Skeletal muscle satellite cell (primary cell): ENCODE data around the gene ZNF343.
A peak's percentile ranks its signal among the peaks of the same experiment; 100 is the strongest.
"Not testable (repeated sequence)": the region's sequence is repeated elsewhere in the genome, so short reads cannot be mapped to it uniquely, and the experiment has no call there.

Experiments used
- H3K27me3 ChIP-seq: 2 replicates; pipeline ENCODE4 v1.7.0; 2013; ENCODE audit warnings: low read length; ENCODE audit not compliant: control insufficient read depth, insufficient read depth
- H3K36me3 ChIP-seq: 2 replicates; pipeline ENCODE4 v1.7.0; 2013; ENCODE audit warnings: mild to moderate bottlenecking, control low read depth, low read length; ENCODE audit not compliant: insufficient read depth
- H3K4me1 ChIP-seq: 2 replicates; pipeline ENCODE4 v1.7.0; 2013; ENCODE audit warnings: low read length; ENCODE audit not compliant: control insufficient read depth, insufficient read depth
- H3K4me2 ChIP-seq: 2 replicates; pipeline ENCODE4 v1.7.0; 2013; ENCODE audit warnings: mild to moderate bottlenecking, low read length
- H3K4me3 ChIP-seq: 2 replicates; pipeline ENCODE4 v1.7.0; 2013; ENCODE audit warnings: low read length
- H3K9ac ChIP-seq: 2 replicates; pipeline ENCODE4 v1.7.0; 2013; ENCODE audit warnings: mild to moderate bottlenecking, low read depth, low read length, moderate library complexity
- H3K9me3 ChIP-seq: replicated peaks from 2 replicates; pipeline ENCODE4 v1.7.0; 2013; ENCODE audit warnings: mild to moderate bottlenecking, control low read depth, low read length

The ZNF343 gene

GRCh38 chr20:2519115-2519809, 10.5 kb upstream of the ZNF343 start:
- no peaks in the 10 kb centered on the region for H3K27me3 ChIP-seq
- H3K4me1 ChIP-seq: peaks cover 11% of the 10 kb centered on the region
- no peak overlapping the region for H3K9ac ChIP-seq
- no peak overlapping the region for H3K4me3 ChIP-seq
- no peaks in the 10 kb centered on the region for H3K36me3 ChIP-seq
- H3K4me2 ChIP-seq: no peak overlapping the region
- H3K9me3 ChIP-seq: no peaks in the 10 kb centered on the region

- Histone ChIP-seq H3K4me2 (no peak overlapping the region), H3K9me3 (no peaks in the 10 kb centered on the region), H3K4me3 (no peak overlapping the region), H3K9ac (no peak overlapping the region), H3K4me1 (peaks cover 11% of the 10 kb centered on the region), H3K27me3 (no peaks in the 10 kb centered on the region), H3K36me3 (no peaks in the 10 kb centered on the region)
Observed at GRCh38 chr20:2518558-2518957, 9.8 kb upstream of the ZNF343 start.

- H3K27me3 ChIP-seq: no peaks in the 10 kb centered on the region
- H3K4me2 ChIP-seq: no peak overlapping the region
Observed at GRCh38 chr20:2518096-2518495, 9.4 kb upstream of the ZNF343 start.

GRCh38 chr20:2516399-2516798, 7.7 kb upstream of the ZNF343 start:
- Histone ChIP-seq H3K4me2 (no peak overlapping the region), H3K4me1 (peaks cover 11% of the 10 kb centered on the region), H3K27me3 (no peaks in the 10 kb centered on the region), H3K36me3 (no peaks in the 10 kb centered on the region), H3K4me3 (no peak overlapping the region), H3K9ac (no peak overlapping the region), H3K9me3 (no peaks in the 10 kb centered on the region)

More at GRCh38 chr20:2518096-2518495, 9.4 kb upstream of the ZNF343 start:
- H3K9ac ChIP-seq: no peak overlapping the region
- H3K9me3 ChIP-seq: no peaks in the 10 kb centered on the region
- H3K4me1 ChIP-seq: peaks cover 11% of the 10 kb centered on the region
- no peak overlapping the region for H3K4me3 ChIP-seq
- no peaks in the 10 kb centered on the region for H3K36me3 ChIP-seq

- Histone ChIP-seq H3K4me2 (no peak overlapping the region), H3K36me3 (no peaks in the 10 kb centered on the region), H3K9ac (no peak overlapping the region), H3K27me3 (no peaks in the 10 kb centered on the region), H3K4me3 (no peak overlapping the region), H3K9me3 (no peaks in the 10 kb centered on the region), H3K4me1 (peaks cover 11% of the 10 kb centered on the region)
Observed at GRCh38 chr20:2515203-2515602, 6.5 kb upstream of the ZNF343 start.

- H3K4me1 ChIP-seq: peaks cover 11% of the 10 kb centered on the region
- peak overlapping the region; percentile 96 for H3K4me2 ChIP-seq
- peak overlapping the region; percentile 93 for H3K9ac ChIP-seq
- H3K27me3 ChIP-seq: no peaks in the 10 kb centered on the region
- no peak overlapping the region for H3K4me3 ChIP-seq
- H3K9me3 ChIP-seq: no peaks in the 10 kb centered on the region
- H3K36me3 ChIP-seq: no peaks in the 10 kb centered on the region
Observed at GRCh38 chr20:2509794-2510193, 1.1 kb upstream of the ZNF343 start.

GRCh38 chr20:2509468-2509781, 710 bp upstream of the ZNF343 start:
- H3K9ac ChIP-seq: peak overlapping the region; percentile 93
- peak overlapping the region; percentile 96 for H3K4me2 ChIP-seq
- peaks cover 10% of the 10 kb centered on the region for H3K4me1 ChIP-seq
- no peaks in the 10 kb centered on the region for H3K9me3 ChIP-seq
- H3K4me3 ChIP-seq: peak overlapping the region; percentile 87
- H3K36me3 ChIP-seq: no peaks in the 10 kb centered on the region
- H3K27me3 ChIP-seq: no peaks in the 10 kb centered on the region

GRCh38 chr20:2507875-2508630, 662 bp downstream of the ZNF343 start:
- peak overlapping the region; percentile 93 for H3K9ac ChIP-seq
- peak overlapping the region; percentile 87 for H3K4me3 ChIP-seq
- H3K27me3 ChIP-seq: no peaks in the 10 kb centered on the region
- H3K4me1 ChIP-seq: peaks cover 10% of the 10 kb centered on the region
- H3K36me3 ChIP-seq: no peaks in the 10 kb centered on the region
- no peaks in the 10 kb centered on the region for H3K9me3 ChIP-seq
- H3K4me2 ChIP-seq: peak overlapping the region; percentile 96

GRCh38 chr20:2507464-2507863, 1.3 kb downstream of the ZNF343 start:
- Histone ChIP-seq H3K4me1 (peaks cover 10% of the 10 kb centered on the region), H3K4me2 (peak overlapping the region; percentile 96), H3K27me3 (no peaks in the 10 kb centered on the region), H3K36me3 (no peaks in the 10 kb centered on the region), H3K9me3 (no peaks in the 10 kb centered on the region), H3K4me3 (peak overlapping the region; percentile 87), H3K9ac (peak overlapping the region; percentile 93)

GRCh38 chr20:2506426-2506825, 2.3 kb downstream of the ZNF343 start:
- not testable (repeated sequence) for H3K9ac ChIP-seq, H3K4me2 ChIP-seq, H3K36me3 ChIP-seq, H3K9me3 ChIP-seq, H3K27me3 ChIP-seq, H3K4me3 ChIP-seq
- H3K4me1 ChIP-seq: peaks cover 10% of the 10 kb centered on the region

- not testable (repeated sequence) for H3K9ac ChIP-seq, H3K27me3 ChIP-seq, H3K4me3 ChIP-seq, H3K36me3 ChIP-seq, H3K4me2 ChIP-seq, H3K9me3 ChIP-seq
- H3K4me1 ChIP-seq: peaks cover 10% of the 10 kb centered on the region
Observed at GRCh38 chr20:2504803-2505202, 3.9 kb downstream of the ZNF343 start.
